Body of pancreas (tissue), 4 donors: Measurements from ENCODE around the gene PLXNA3.

Source experiments
- POLR2A ChIP-seq, 3 donors: fragments of 450-650 bp; IDR thresholded peaks; one replicate each; pipeline ENCODE4 v1.6.1; 2016; ENCODE audit warnings: antibody characterized with exemption in 3 of 3, mild to moderate bottlenecking in 2 of 3
- TF ChIP-seq, protein P1 (sequence below), 7 experiments: fragments of 450-650 bp in 4 of 7; fragments of 200-600 bp in 3 of 7; sonication (generic) in 3 of 7; IDR thresholded peaks; one replicate each; pipeline ENCODE4 v1.5.1; 2016 to 2019; ENCODE audit warnings: antibody characterized with exemption in 7 of 7

DNA sequence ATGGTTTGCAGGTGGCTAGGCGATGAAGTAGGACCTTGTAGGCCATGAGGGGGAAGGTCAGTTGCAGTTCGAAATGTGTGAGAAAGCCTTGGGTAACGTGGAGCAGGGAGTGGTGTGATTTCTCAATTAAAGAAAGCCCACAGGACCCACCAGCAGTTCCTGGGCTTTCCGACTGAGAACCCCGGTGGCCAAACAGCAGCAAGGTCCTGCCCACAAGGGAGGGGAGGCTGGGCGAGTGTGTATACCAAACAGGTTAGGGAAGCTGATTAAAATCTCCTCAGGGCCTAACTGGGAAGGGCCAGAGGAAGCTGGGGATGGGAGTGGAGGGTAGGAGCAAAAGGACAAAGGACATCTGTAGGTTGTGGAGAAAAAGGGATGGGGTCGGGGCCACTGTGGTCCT is 27.2 kb upstream of the PLXNA3 start:
- TF ChIP-seq POLR2A (IDR thresholded peaks at IDR 0.05): no peak
- TF ChIP-seq, protein P1, sequence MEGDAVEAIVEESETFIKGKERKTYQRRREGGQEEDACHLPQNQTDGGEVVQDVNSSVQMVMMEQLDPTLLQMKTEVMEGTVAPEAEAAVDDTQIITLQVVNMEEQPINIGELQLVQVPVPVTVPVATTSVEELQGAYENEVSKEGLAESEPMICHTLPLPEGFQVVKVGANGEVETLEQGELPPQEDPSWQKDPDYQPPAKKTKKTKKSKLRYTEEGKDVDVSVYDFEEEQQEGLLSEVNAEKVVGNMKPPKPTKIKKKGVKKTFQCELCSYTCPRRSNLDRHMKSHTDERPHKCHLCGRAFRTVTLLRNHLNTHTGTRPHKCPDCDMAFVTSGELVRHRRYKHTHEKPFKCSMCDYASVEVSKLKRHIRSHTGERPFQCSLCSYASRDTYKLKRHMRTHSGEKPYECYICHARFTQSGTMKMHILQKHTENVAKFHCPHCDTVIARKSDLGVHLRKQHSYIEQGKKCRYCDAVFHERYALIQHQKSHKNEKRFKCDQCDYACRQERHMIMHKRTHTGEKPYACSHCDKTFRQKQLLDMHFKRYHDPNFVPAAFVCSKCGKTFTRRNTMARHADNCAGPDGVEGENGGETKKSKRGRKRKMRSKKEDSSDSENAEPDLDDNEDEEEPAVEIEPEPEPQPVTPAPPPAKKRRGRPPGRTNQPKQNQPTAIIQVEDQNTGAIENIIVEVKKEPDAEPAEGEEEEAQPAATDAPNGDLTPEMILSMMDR (IDR thresholded peaks at IDR 0.05): no peak
